Mesendoderm (in vitro differentiated cells): ENCODE results near the gene HABP4.
A peak's percentile ranks its signal among the peaks of the same experiment; 100 is the strongest.

Experiments used
- DNase-seq: peaks from one replicate; pipeline ENCODE4 v3.0.0; 2013
- H2AK5ac ChIP-seq: 2 replicates; pipeline ENCODE4 v1.6.1; 2013; ENCODE audit warnings: low read length, inconsistent platforms
- H2BK120ac ChIP-seq: 2 replicates; pipeline ENCODE4 v1.6.1; 2013; ENCODE audit warnings: low read depth, mild to moderate bottlenecking, low read length, moderate library complexity, mixed read lengths
- H2BK15ac ChIP-seq: replicated peaks from 2 replicates; pipeline ENCODE4 v1.6.1; 2013; ENCODE audit warnings: low read depth, mild to moderate bottlenecking, moderate library complexity
- H2BK5ac ChIP-seq: 2 replicates; pipeline ENCODE4 v1.6.1; 2013; ENCODE audit warnings: low read length, inconsistent platforms
- H3K18ac ChIP-seq: 2 replicates; pipeline ENCODE4 v1.6.1; 2013; ENCODE audit warnings: mild to moderate bottlenecking, low read length, mixed read lengths
- H3K23ac ChIP-seq: one replicate; pipeline ENCODE4 v1.6.1; 2013; ENCODE audit warnings: low read length
- H3K27ac ChIP-seq: 2 replicates; pipeline ENCODE4 v1.5.1; 2013; ENCODE audit warnings: low read depth, mild to moderate bottlenecking, inconsistent platforms, low read length, moderate library complexity
- H3K27me3 ChIP-seq: 2 replicates; pipeline ENCODE4 v1.6.1; 2013; ENCODE audit warnings: low read length, control low read depth, mild to moderate bottlenecking, inconsistent platforms; ENCODE audit not compliant: insufficient read depth, poor library complexity
- H3K36me3 ChIP-seq: 2 replicates; pipeline ENCODE4 v1.6.1; 2013; ENCODE audit warnings: low read length, inconsistent platforms; ENCODE audit not compliant: control insufficient read depth, insufficient read depth
- H3K4ac ChIP-seq: one replicate; pipeline ENCODE4 v1.6.1; 2013; ENCODE audit warnings: low read depth, mild to moderate bottlenecking, low read length, moderate library complexity
- H3K4me1 ChIP-seq: 2 replicates; pipeline ENCODE4 v1.6.1; 2013; ENCODE audit warnings: low read depth, low read length, inconsistent platforms; ENCODE audit not compliant: control insufficient read depth
- H3K4me2 ChIP-seq: 2 replicates; pipeline ENCODE4 v1.6.1; 2013; ENCODE audit warnings: low read length
- H3K4me3 ChIP-seq: 2 replicates; pipeline ENCODE4 v1.5.1; 2013; ENCODE audit warnings: mild to moderate bottlenecking, low read length
- H3K56ac ChIP-seq: one replicate; pipeline ENCODE4 v1.6.1; 2013; ENCODE audit warnings: low read length
- H3K79me1 ChIP-seq: 2 replicates; pipeline ENCODE4 v1.6.1; 2013; ENCODE audit warnings: low read length, inconsistent platforms
- H3K79me2 ChIP-seq: 2 replicates; pipeline ENCODE4 v1.6.1; 2013; ENCODE audit warnings: mild to moderate bottlenecking, low read length; ENCODE audit not compliant: control insufficient read depth, insufficient read depth
- H3K9ac ChIP-seq: 2 replicates; pipeline ENCODE4 v1.6.1; 2013; ENCODE audit warnings: low read length, inconsistent platforms
- H4K5ac ChIP-seq: one replicate; pipeline ENCODE4 v1.6.1; 2013; ENCODE audit warnings: low read length
- H4K8ac ChIP-seq: one replicate; pipeline ENCODE4 v1.6.1; 2013; ENCODE audit warnings: low read depth, mild to moderate bottlenecking, control low read depth, low read length, moderate library complexity
- WGBS: extraction: QIAGEN DNeasy Blood & Tissue Kit; methylation state at CpG from one replicate; pipeline ENCODE4 v1.1.7; 2013; ENCODE audit warnings: low lambda C conversion rate, missing lambda C conversion rate; ENCODE audit not compliant: insufficient coverage; ENCODE audit errors: extremely low coverage; 5-methylcytosine and 5-hydroxymethylcytosine counted together

HABP4 gene

DNA sequence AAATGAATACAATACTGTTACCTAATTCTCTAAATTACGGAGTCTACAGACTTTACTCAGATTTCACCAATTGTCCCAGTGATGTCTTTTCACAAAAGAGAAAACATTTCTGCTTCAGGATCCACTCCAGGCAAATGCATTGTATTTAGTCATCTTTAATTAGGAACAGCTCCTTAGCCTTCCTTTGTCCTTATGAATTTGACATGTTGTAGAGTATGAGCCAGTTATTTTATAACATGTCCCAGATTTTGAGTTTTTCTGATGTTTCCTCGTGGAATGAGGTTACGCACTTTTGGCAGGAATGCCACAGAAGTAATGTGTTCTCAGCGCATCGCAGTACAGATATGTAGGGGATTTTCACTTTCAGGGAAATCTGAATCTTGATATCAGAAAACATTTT lies 10.5 kb downstream of the HABP4 start:
- no peak overlapping the region for H3K23ac ChIP-seq
- no peak overlapping the region for H2BK15ac ChIP-seq
- no peak overlapping the region for H3K18ac ChIP-seq
- H3K9ac ChIP-seq, result no peak overlapping the region
- no peaks in the 10 kb centered on the region for H3K27me3 ChIP-seq
- H3K27ac ChIP-seq, result no peak overlapping the region
- no peak overlapping the region for H3K56ac ChIP-seq
- no peaks in the 10 kb centered on the region for H3K36me3 ChIP-seq
- H4K8ac ChIP-seq, result no peak overlapping the region
- H3K79me2 ChIP-seq, result peaks cover 2% of the 10 kb centered on the region
- H3K4me1 ChIP-seq, result no peaks in the 10 kb centered on the region
- H2BK5ac ChIP-seq, result no peak overlapping the region
- WGBS, result no CpG with 5 or more reads among the region's 5 CpGs
- no peaks in the 10 kb centered on the region for H3K79me1 ChIP-seq
- H3K4me3 ChIP-seq, result no peak overlapping the region
- H3K4ac ChIP-seq, result no peak overlapping the region
- DNase-seq, result no peak
- H2AK5ac ChIP-seq, result no peak overlapping the region
- H3K4me2 ChIP-seq, result no peak overlapping the region
- no peak overlapping the region for H4K5ac ChIP-seq
- H2BK120ac ChIP-seq, result no peak overlapping the region

DNA sequence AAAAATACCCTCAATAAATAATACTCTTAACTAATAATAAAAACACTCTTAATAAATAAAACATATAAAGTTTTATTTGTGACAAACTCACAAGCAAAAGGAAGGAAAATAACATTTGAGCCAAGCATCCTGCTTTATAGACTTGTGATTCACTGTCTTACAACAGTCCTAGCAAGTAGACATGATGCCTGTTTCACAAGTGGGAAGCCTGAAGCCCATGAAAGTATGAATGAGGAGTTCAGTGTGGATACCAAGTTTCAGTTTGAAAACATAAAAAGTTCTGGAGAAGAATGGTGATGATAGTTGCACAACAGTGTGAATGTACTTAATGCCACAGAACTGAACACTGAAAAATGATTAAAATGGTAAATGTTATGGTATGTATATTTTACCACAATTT lies 10.9 kb downstream of the HABP4 start:
- H3K4me3 ChIP-seq, result no peak overlapping the region
- H2BK120ac ChIP-seq, result no peak overlapping the region
- H3K79me2 ChIP-seq, result no peaks in the 10 kb centered on the region
- H4K8ac ChIP-seq, result no peak overlapping the region
- H4K5ac ChIP-seq, result no peak overlapping the region
- H3K27me3 ChIP-seq, result no peaks in the 10 kb centered on the region
- no peaks in the 10 kb centered on the region for H3K4me1 ChIP-seq
- no peak overlapping the region for H2AK5ac ChIP-seq
- DNase-seq, result no peak
- H3K79me1 ChIP-seq, result no peaks in the 10 kb centered on the region
- peaks cover 1% of the 10 kb centered on the region for H3K36me3 ChIP-seq
- no peak overlapping the region for H2BK15ac ChIP-seq
- no peak overlapping the region for H3K56ac ChIP-seq
- H3K4me2 ChIP-seq, result no peak overlapping the region
- H3K27ac ChIP-seq, result no peak overlapping the region
- no peak overlapping the region for H3K18ac ChIP-seq
- no peak overlapping the region for H3K9ac ChIP-seq
- H3K4ac ChIP-seq, result no peak overlapping the region
- no peak overlapping the region for H3K23ac ChIP-seq
- no peak overlapping the region for H2BK5ac ChIP-seq

DNA sequence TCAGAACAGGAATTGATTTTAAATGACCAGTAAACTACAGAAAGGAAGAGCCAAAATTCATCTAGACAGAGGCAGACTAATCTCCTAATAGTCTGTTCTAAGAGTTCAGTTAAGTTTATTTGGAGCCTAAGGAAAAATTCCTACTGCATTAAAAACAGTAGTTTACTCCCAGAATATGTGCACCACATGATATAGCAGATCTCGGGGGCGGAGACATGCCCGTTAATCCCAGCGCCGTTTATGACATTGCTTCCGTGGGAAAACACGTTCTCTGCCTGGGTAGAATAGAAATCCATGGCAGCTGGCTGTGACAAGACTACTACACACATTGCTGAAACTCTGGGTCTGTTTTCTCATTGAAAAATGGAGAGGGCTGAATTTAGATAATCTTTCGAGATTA lies 11.4 kb downstream of the HABP4 start:
- Histone ChIP-seq H2BK15ac (no peak overlapping the region), H2BK120ac (no peak overlapping the region), H3K18ac (no peak overlapping the region), H3K4ac (no peak overlapping the region), H2AK5ac (no peak overlapping the region), H3K23ac (no peak overlapping the region), H3K27ac (no peak overlapping the region), H3K56ac (no peak overlapping the region), H4K5ac (no peak overlapping the region), H3K79me1 (no peaks in the 10 kb centered on the region), H3K9ac (no peak overlapping the region), H3K4me3 (no peak overlapping the region), H3K4me2 (no peak overlapping the region), H2BK5ac (no peak overlapping the region), H4K8ac (no peak overlapping the region), H3K27me3 (no peaks in the 10 kb centered on the region), H3K36me3 (peaks cover 1% of the 10 kb centered on the region), H3K4me1 (no peaks in the 10 kb centered on the region), H3K79me2 (no peaks in the 10 kb centered on the region)
- DNase-seq, result no peak
- no CpG with 5 or more reads among the region's 8 CpGs for WGBS

DNA sequence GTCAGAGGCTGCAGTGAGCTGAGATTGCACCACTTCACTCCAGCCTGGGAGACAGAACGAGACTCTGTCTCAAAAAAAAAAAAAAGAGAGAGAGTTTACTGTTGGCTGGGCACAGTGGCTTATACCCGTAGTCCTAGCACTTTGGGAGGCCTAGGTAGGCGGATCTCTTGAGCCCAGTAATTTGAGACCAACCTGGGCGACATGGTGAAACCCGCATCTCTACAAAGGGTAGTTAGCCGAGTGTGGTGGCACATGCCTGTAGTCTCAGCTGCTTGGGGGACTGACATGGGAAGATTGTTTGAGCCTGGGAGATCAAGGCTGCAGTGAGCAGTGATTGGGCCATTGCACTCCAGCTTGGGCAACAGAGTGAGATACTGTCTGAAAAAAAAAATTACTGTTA lies 12.6 kb downstream of the HABP4 start:
- H3K4me1 ChIP-seq, result no peaks in the 10 kb centered on the region
- H4K8ac ChIP-seq, result no peak overlapping the region
- WGBS, result no CpG with 5 or more reads among the region's 6 CpGs
- H3K27me3 ChIP-seq, result no peaks in the 10 kb centered on the region
- no peak overlapping the region for H3K4ac ChIP-seq
- no peak overlapping the region for H3K18ac ChIP-seq
- H3K4me2 ChIP-seq, result no peak overlapping the region
- H3K27ac ChIP-seq, result no peak overlapping the region
- H3K79me1 ChIP-seq, result no peaks in the 10 kb centered on the region
- no peaks in the 10 kb centered on the region for H3K79me2 ChIP-seq
- no peak overlapping the region for H3K9ac ChIP-seq
- no peak overlapping the region for H2BK15ac ChIP-seq
- H3K4me3 ChIP-seq, result no peak overlapping the region
- no peak overlapping the region for H2BK120ac ChIP-seq
- no peak overlapping the region for H2BK5ac ChIP-seq
- DNase-seq, result peak; percentile 24
- H3K56ac ChIP-seq, result no peak overlapping the region
- H4K5ac ChIP-seq, result no peak overlapping the region
- no peak overlapping the region for H3K23ac ChIP-seq
- peaks cover 1% of the 10 kb centered on the region for H3K36me3 ChIP-seq
- H2AK5ac ChIP-seq, result no peak overlapping the region

- Histone ChIP-seq H3K4ac (no peak overlapping the region), H3K23ac (no peak overlapping the region), H3K4me2 (no peak overlapping the region), H3K36me3 (peaks cover 1% of the 10 kb centered on the region), H3K27me3 (no peaks in the 10 kb centered on the region), H3K27ac (no peak overlapping the region), H2BK5ac (no peak overlapping the region), H3K9ac (no peak overlapping the region), H4K8ac (no peak overlapping the region), H3K18ac (no peak overlapping the region), H3K79me1 (no peaks in the 10 kb centered on the region), H3K56ac (no peak overlapping the region), H3K79me2 (no peaks in the 10 kb centered on the region), H2BK120ac (no peak overlapping the region), H2BK15ac (no peak overlapping the region), H3K4me1 (no peaks in the 10 kb centered on the region), H4K5ac (no peak overlapping the region), H3K4me3 (no peak overlapping the region), H2AK5ac (no peak overlapping the region)
- no peak for DNase-seq
- no CpG with 5 or more reads among the region's 6 CpGs for WGBS
Measured at GRCh38 chr9:96464426-96464825, 14.5 kb downstream of the HABP4 start.

- no peak for DNase-seq
- Histone ChIP-seq H3K36me3 (peaks cover 3% of the 10 kb centered on the region), H2BK120ac (no peak overlapping the region), H3K4ac (no peak overlapping the region), H3K4me1 (no peaks in the 10 kb centered on the region), H3K56ac (no peak overlapping the region), H2BK15ac (no peak overlapping the region), H3K4me2 (no peak overlapping the region), H3K4me3 (no peak overlapping the region), H2BK5ac (no peak overlapping the region), H3K18ac (no peak overlapping the region), H3K79me2 (no peaks in the 10 kb centered on the region), H3K9ac (no peak overlapping the region), H3K79me1 (no peaks in the 10 kb centered on the region), H3K23ac (no peak overlapping the region), H3K27me3 (no peaks in the 10 kb centered on the region), H4K5ac (no peak overlapping the region), H3K27ac (no peak overlapping the region), H4K8ac (no peak overlapping the region), H2AK5ac (no peak overlapping the region)
- WGBS, result no CpG with 5 or more reads among the region's 5 CpGs
Measured at GRCh38 chr9:96467784-96468183, 17.8 kb downstream of the HABP4 start.
